ENCODE data around the gene TSHZ2. TPM values are rescaled to one million over a fixed set of nuclear protein-coding genes. Genes with fewer than 3 reads are reported as not detected.
"Not testable (repeated sequence)": the region's sequence is repeated elsewhere in the genome, so short reads cannot be mapped to it uniquely, and the experiment has no call there.

TSHZ2 gene
- total RNA-seq, 1 donor from 2014 or later, result 12.6 TPM

DNA sequence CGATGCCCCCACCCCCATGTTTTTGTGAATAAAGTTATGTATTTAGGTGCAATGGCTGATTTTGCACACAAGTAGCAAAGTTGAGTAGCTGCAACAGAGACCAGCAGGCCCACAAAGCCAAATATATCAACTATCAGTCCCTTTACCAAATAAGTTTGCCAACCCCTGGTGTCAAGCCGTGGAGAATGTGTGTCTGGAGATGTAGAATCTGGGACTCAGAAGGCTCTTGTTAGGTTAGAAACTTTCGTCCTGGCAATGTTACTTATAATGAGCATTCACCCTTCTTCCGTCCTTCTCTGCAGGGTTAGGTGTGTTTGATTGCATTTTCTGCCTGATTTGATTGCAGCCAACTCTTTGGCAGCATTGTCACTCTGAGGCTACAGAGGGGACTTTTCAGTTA lies 563.7 kb downstream of the TSHZ2 start:
- intact Hi-C loops (cut with DNase I), result no loop called here
- TF ChIP-seq, protein P1, sequence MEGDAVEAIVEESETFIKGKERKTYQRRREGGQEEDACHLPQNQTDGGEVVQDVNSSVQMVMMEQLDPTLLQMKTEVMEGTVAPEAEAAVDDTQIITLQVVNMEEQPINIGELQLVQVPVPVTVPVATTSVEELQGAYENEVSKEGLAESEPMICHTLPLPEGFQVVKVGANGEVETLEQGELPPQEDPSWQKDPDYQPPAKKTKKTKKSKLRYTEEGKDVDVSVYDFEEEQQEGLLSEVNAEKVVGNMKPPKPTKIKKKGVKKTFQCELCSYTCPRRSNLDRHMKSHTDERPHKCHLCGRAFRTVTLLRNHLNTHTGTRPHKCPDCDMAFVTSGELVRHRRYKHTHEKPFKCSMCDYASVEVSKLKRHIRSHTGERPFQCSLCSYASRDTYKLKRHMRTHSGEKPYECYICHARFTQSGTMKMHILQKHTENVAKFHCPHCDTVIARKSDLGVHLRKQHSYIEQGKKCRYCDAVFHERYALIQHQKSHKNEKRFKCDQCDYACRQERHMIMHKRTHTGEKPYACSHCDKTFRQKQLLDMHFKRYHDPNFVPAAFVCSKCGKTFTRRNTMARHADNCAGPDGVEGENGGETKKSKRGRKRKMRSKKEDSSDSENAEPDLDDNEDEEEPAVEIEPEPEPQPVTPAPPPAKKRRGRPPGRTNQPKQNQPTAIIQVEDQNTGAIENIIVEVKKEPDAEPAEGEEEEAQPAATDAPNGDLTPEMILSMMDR (IDR thresholded peaks at IDR 0.05), result no peak
- H3K4me3 ChIP-seq, result no peak overlapping the region
- H3K27ac ChIP-seq, result no peak overlapping the region
- no peaks in the 10 kb centered on the region for H3K27me3 ChIP-seq (ENCODE audit: low read depth)
- no peaks in the 10 kb centered on the region for H3K36me3 ChIP-seq
- DNase-seq (no peak), ATAC-seq (no peak)
- no peaks in the 10 kb centered on the region for H3K9me3 ChIP-seq
- H3K4me1 ChIP-seq, result no peaks in the 10 kb centered on the region

DNA sequence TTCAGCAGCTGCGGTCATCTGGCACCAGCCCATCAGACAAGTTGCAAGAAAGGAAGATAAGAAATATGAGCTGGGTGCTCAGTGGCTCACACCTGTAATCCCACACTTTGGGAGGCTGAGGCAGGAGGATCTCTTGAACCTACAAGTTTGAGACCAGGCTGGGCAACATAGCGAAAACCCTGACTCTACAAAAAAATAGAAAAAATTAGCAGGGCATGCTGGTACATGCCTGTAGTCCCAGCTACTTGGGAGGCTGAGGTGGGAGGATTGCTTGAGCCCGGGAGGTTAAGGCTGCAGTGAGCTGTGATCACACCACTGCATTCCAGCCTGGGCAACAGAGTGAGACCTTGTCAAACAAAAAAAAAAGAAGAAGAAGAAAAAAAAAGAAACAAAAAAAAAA lies 564.2 kb downstream of the TSHZ2 start:
- H3K36me3 ChIP-seq; intact Hi-C loops (cut with DNase I); H3K4me3 ChIP-seq; ATAC-seq; H3K4me1 ChIP-seq; DNase-seq; H3K27me3 ChIP-seq (ENCODE audit: low read depth); H3K9me3 ChIP-seq; H3K27ac ChIP-seq: not testable (repeated sequence)

DNA sequence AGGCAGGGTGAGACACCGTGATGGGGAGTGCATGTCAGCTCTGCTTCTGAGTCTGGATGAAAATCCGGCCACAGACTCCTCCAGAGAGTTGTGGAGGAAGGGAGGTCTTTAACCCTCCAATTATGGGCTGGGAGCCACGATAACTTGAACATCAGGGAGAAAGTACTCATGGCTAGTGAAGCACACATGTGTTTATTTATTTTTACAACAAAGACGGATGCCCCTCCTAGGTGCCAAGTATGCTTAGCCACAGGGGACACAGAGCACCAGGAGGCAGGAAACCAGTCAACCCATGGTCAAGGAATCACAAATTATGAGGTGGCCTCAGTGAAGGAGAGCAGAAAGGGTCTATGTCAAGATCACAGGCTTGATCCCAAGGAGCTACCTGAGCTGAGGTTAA lies 567.4 kb downstream of the TSHZ2 start:
- H3K9me3 ChIP-seq, result no peaks in the 10 kb centered on the region
- no peaks in the 10 kb centered on the region for H3K4me1 ChIP-seq
- TF ChIP-seq, protein P1 (IDR thresholded peaks at IDR 0.05), result no peak
- H3K4me3 ChIP-seq, result no peak overlapping the region
- no peak for DNase-seq
- intact Hi-C loops (cut with DNase I), result no loop called here
- ATAC-seq, result no peak
- H3K36me3 ChIP-seq, result no peaks in the 10 kb centered on the region
- no peak overlapping the region for H3K27ac ChIP-seq
- no peaks in the 10 kb centered on the region for H3K27me3 ChIP-seq (ENCODE audit: low read depth)
